ENCODE measurements around the gene GLIPR2.

Gene GLIPR2

DNA sequence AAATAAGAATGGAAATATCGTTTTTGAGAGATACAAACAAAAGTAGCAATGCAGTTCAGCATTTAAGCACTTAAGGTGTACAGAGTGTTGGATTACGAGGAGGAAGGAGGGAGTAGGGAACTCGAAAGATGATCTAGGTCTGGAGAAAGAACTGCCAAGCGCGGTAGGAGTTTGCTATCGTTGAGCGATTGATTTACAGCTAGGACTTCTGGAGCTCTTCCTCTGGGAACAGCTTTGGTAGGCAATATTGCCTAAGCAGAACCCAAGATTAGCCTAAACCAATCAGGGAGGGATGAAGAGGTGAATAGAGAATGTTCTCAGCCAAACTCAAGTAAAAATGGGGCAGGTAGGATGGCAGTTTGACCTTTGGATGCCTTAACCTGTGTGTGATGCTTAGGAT lies 55.2 kb downstream of the GLIPR2 start:
- peak overlapping the region; percentile 85 for H3K4me3 ChIP-seq (ENCODE audit: control insufficient read depth, low read depth, low read length)
- no peak for DNase-seq (ENCODE audit: low read depth)
- no peak for TF ChIP-seq CTCF (IDR thresholded peaks at IDR 0.05; ENCODE audit: control insufficient read depth, insufficient read depth, low read depth, low read length, missing control alignments)

DNA sequence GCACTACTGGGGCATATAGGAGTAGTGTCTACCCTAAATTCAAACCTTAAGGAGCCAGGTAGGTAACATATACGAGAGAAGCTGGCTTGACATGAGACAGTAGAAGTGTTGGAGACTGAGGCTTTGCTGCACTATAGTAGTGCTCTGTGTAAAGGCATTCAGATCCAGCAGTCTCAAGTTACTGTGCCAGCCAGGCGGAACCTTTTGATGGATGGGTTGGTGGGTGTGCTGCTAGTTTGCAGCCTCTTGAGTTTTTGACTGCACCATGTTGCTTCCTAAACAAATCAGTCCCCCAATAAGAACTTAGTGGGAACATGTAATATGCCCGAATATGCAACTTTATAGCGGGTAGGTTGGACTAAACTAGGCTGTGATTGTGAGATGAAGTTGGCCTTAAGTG lies 55.7 kb downstream of the GLIPR2 start:
- H3K4me3 ChIP-seq (ENCODE audit: control insufficient read depth, low read depth, low read length), result peak overlapping the region; percentile 85
- no peak for TF ChIP-seq CTCF (IDR thresholded peaks at IDR 0.05; ENCODE audit: control insufficient read depth, insufficient read depth, low read depth, low read length, missing control alignments)
- DNase-seq (ENCODE audit: low read depth), result no peak

- H3K4me3 ChIP-seq (ENCODE audit: control insufficient read depth, low read depth, low read length), result peak overlapping the region; percentile 30
- TF ChIP-seq CTCF (IDR thresholded peaks at IDR 0.05; ENCODE audit: control insufficient read depth, insufficient read depth, low read depth, low read length, missing control alignments), result no peak
- no peak for DNase-seq (ENCODE audit: low read depth)
Observed at GRCh38 chr9:36193023-36193422, 56.5 kb downstream of the GLIPR2 start.

DNA sequence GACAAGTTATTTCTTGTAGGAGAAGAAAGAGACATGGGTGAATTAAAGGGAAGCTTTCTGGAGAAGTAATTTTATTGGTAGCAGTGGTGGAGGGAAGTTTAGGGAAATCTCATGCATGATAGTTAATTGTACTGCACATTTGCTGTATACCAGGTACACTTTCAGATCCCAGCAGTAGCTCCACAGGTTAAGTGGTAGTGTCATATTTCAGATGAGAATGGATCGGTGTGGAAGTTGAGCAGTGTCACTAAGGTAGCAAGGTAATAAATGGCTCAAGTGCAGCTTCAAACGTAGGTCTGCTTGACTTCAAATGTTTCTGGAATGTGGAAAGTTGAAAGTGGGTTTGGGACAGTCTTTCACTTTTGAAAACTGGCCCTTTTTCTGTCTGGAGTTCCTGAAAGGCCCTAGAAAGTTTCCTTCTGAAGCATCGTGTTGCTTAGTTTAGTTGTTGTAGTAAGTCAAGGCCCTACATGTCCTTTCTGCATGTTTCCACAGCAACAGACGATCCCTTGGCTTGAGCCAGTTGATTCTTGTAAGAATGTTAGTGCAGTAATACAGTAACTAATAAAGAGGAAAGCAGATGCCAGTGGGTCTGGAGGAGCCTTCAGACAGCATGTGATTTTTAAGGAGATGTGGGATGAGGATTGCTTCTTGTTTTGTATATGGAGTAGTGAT lies 57.9 kb downstream of the GLIPR2 start:
- no peak for TF ChIP-seq CTCF (IDR thresholded peaks at IDR 0.05; ENCODE audit: control insufficient read depth, insufficient read depth, low read depth, low read length, missing control alignments)
- H3K4me3 ChIP-seq (ENCODE audit: control insufficient read depth, low read depth, low read length), result no peak overlapping the region
- no peak for DNase-seq (ENCODE audit: low read depth)

- no peak for DNase-seq (ENCODE audit: low read depth)
- H3K4me3 ChIP-seq (ENCODE audit: control insufficient read depth, low read depth, low read length), result no peak overlapping the region
- peak; percentile 16 for TF ChIP-seq CTCF (IDR thresholded peaks at IDR 0.05; ENCODE audit: control insufficient read depth, insufficient read depth, low read depth, low read length, missing control alignments)
Observed at GRCh38 chr9:36204906-36205547, 68.5 kb downstream of the GLIPR2 start.

DNA sequence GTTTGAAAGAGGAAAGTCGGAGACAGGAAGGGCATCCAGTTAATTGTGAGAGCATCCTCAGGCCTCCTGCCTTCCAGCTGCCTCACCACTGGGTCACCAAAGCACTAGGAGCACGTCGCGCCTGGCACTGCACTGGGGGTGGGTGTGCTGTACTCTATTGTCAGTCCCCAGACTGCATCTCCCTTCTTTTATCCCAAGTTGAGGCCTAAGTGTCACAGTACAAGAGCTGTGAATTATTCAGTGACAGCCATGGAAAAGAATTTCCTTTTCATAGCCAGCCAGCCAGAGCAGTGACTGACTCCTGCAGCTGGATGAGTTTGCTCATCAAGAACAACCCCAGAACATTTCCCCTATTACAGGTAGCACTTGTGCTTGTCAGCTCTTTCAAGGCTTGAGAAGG lies 70.5 kb downstream of the GLIPR2 start:
- no peak for DNase-seq (ENCODE audit: low read depth)
- no peak overlapping the region for H3K4me3 ChIP-seq (ENCODE audit: control insufficient read depth, low read depth, low read length)
- no peak for TF ChIP-seq CTCF (IDR thresholded peaks at IDR 0.05; ENCODE audit: control insufficient read depth, insufficient read depth, low read depth, low read length, missing control alignments)

Measured in AG09309 (cell line).